Neural cell (in vitro differentiated cells): ENCODE results near the gene TIMMDC1. TPM values are rescaled to one million over a fixed set of nuclear protein-coding genes. Genes with fewer than 3 reads are reported as not detected.

Experiments
- H2AFZ ChIP-seq: fragments of 200-600, 300-800 bp; sonication (generic), shearing (Covaris generic); 2 replicates; pipeline ENCODE4 v1.6.0; 2014; ENCODE audit warnings: low read depth, mild to moderate bottlenecking, antibody characterized with exemption, low read length, moderate library complexity
- H3F3A ChIP-seq: fragments of 200-600 bp; shearing (Covaris generic); 2 replicates; pipeline ENCODE4 v1.6.1; 2016; ENCODE audit warnings: mild to moderate bottlenecking, moderate library complexity, mixed read lengths, antibody characterized with exemption, low read length; ENCODE audit not compliant: insufficient read depth, poor library complexity, severe bottlenecking
- H3K27ac ChIP-seq: fragments of 200-600, 300-800 bp; sonication (generic), shearing (Covaris generic); 2 replicates; pipeline ENCODE4 v1.5.1; 2014; ENCODE audit warnings: mild to moderate bottlenecking, low read length, moderate library complexity
- H3K27me3 ChIP-seq: fragments of 300-800, 200-600 bp; sonication (generic), shearing (Covaris generic); 2 replicates; pipeline ENCODE4 v1.6.0; 2014; ENCODE audit warnings: mild to moderate bottlenecking, low read depth, low read length, moderate library complexity; ENCODE audit not compliant: insufficient read depth
- H3K36me3 ChIP-seq: fragments of 300-800, 200-600 bp; sonication (generic), shearing (Covaris generic); 2 replicates; pipeline ENCODE4 v1.5.1; 2014; ENCODE audit warnings: mild to moderate bottlenecking, antibody characterized with exemption, low read length, moderate library complexity; ENCODE audit not compliant: insufficient read depth
- H3K4me2 ChIP-seq: fragments of 300-800, 200-600 bp; sonication (generic), shearing (Covaris generic); 2 replicates; pipeline ENCODE4 v1.6.0; 2014; ENCODE audit warnings: mild to moderate bottlenecking, low read length
- H3K4me3 ChIP-seq: fragments of 300-800, 200-600 bp; sonication (generic), shearing (Covaris generic); 2 replicates; pipeline ENCODE4 v1.5.1; 2014; ENCODE audit warnings: mild to moderate bottlenecking, low read length, moderate library complexity
- H3K79me2 ChIP-seq: fragments of 200-600 bp; shearing (Covaris generic); replicated peaks from 2 replicates; pipeline ENCODE4 v1.6.0; 2014; ENCODE audit warnings: mild to moderate bottlenecking, low read length, moderate library complexity; ENCODE audit not compliant: insufficient read depth
- H3K9ac ChIP-seq: fragments of 300-800, 200-600 bp; sonication (generic), shearing (Covaris generic); 2 replicates; pipeline ENCODE4 v1.6.1; 2016; ENCODE audit warnings: mild to moderate bottlenecking, low read length, mixed read lengths
- H3K9me2 ChIP-seq: fragments of 200-600 bp; shearing (Covaris generic); 2 replicates; pipeline ENCODE4 v1.6.1; 2016; ENCODE audit warnings: mild to moderate bottlenecking, low read length, mixed read lengths; ENCODE audit not compliant: insufficient read depth
- H3K9me3 ChIP-seq: fragments of 200-600, 300-800 bp; sonication (generic), shearing (Covaris generic); 2 replicates; pipeline ENCODE4 v1.6.1; 2016; ENCODE audit warnings: mild to moderate bottlenecking, mixed run types, low read length, moderate library complexity, mixed read lengths
- H4K20me1 ChIP-seq: fragments of 200-600 bp; shearing (Covaris generic); 2 replicates; pipeline ENCODE4 v1.6.1; 2016; ENCODE audit warnings: mild to moderate bottlenecking, mixed run types; ENCODE audit not compliant: insufficient read depth
- CTCF ChIP-seq: fragments of 450-650 bp; IDR thresholded peaks from 2 replicates; pipeline ENCODE4 v1.5.1; 2014; ENCODE audit warnings: antibody characterized with exemption, mild to moderate bottlenecking, moderate library complexity; ENCODE audit not compliant: poor library complexity, severe bottlenecking
- EP300 ChIP-seq: fragments of 450-650 bp; conservative IDR thresholded peaks from 2 replicates; pipeline ENCODE4 v1.6.1; 2014; ENCODE audit warnings: antibody characterized with exemption, mild to moderate bottlenecking, moderate library complexity; ENCODE audit not compliant: poor library complexity, severe bottlenecking
- EZH2 ChIP-seq: fragments of 200-600, 300-800 bp; shearing (Covaris generic), sonication (generic); IDR thresholded peaks from 2 replicates; pipeline ENCODE4 v1.6.1; 2014; ENCODE audit warnings: antibody characterized with exemption, low read length, borderline replicate concordance, mild to moderate bottlenecking; ENCODE audit not compliant: insufficient read depth, poor library complexity, severe bottlenecking
- MXI1 ChIP-seq: fragments of 450-650 bp; conservative IDR thresholded peaks from 2 replicates; pipeline ENCODE4 v1.6.1; 2014; ENCODE audit warnings: antibody characterized with exemption, mild to moderate bottlenecking; ENCODE audit not compliant: poor library complexity, severe bottlenecking
- POLR2AphosphoS5 ChIP-seq: IDR thresholded peaks from 2 replicates; pipeline ENCODE4 v1.6.1; 2012
- RAD21 ChIP-seq: fragments of 450-650 bp; conservative IDR thresholded peaks from 2 replicates; pipeline ENCODE4 v1.6.1; 2014; ENCODE audit warnings: antibody characterized with exemption, mild to moderate bottlenecking, moderate library complexity
- SMC3 ChIP-seq: fragments of 450-650 bp; conservative IDR thresholded peaks from 2 replicates; pipeline ENCODE4 v1.6.1; 2014; ENCODE audit warnings: antibody characterized with exemption, mild to moderate bottlenecking, moderate library complexity; ENCODE audit not compliant: poor library complexity
- TAF1 ChIP-seq: IDR thresholded peaks from 2 replicates; pipeline ENCODE4 v1.6.1; 2012; ENCODE audit warnings: low read depth
- polyA plus RNA-seq: library from polyadenylated mRNA; depleted of rRNA; stranded (reverse); fragments of >200 nt; gene quantifications from 2 replicates; pipeline ENCODE4 v1.2.3, GENCODE V29; 2014
- TF ChIP-seq, protein P1 (sequence below): IDR thresholded peaks from 2 replicates; pipeline ENCODE4 v1.6.1; 2012; ENCODE audit warnings: borderline replicate concordance

The TIMMDC1 gene
- polyA plus RNA-seq, 1 donor from 2014 or later, result 110 TPM

- Histone ChIP-seq H3K79me2 (no peaks in the 10 kb centered on the region), H3K4me2 (no peak overlapping the region), H3K9me3 (no peaks in the 10 kb centered on the region), H4K20me1 (no peaks in the 10 kb centered on the region), H3F3A (no peaks in the 10 kb centered on the region), H3K9me2 (no peaks in the 10 kb centered on the region), H3K9ac (no peak overlapping the region), H3K36me3 (peaks cover 7% of the 10 kb centered on the region), H3K27me3 (no peaks in the 10 kb centered on the region), H3K27ac (no peak overlapping the region), H3K4me3 (no peak overlapping the region), H2AFZ (no peak overlapping the region)
- TF ChIP-seq SMC3, result no peak
- no peak for TF ChIP-seq CTCF
- TF ChIP-seq, protein P1, sequence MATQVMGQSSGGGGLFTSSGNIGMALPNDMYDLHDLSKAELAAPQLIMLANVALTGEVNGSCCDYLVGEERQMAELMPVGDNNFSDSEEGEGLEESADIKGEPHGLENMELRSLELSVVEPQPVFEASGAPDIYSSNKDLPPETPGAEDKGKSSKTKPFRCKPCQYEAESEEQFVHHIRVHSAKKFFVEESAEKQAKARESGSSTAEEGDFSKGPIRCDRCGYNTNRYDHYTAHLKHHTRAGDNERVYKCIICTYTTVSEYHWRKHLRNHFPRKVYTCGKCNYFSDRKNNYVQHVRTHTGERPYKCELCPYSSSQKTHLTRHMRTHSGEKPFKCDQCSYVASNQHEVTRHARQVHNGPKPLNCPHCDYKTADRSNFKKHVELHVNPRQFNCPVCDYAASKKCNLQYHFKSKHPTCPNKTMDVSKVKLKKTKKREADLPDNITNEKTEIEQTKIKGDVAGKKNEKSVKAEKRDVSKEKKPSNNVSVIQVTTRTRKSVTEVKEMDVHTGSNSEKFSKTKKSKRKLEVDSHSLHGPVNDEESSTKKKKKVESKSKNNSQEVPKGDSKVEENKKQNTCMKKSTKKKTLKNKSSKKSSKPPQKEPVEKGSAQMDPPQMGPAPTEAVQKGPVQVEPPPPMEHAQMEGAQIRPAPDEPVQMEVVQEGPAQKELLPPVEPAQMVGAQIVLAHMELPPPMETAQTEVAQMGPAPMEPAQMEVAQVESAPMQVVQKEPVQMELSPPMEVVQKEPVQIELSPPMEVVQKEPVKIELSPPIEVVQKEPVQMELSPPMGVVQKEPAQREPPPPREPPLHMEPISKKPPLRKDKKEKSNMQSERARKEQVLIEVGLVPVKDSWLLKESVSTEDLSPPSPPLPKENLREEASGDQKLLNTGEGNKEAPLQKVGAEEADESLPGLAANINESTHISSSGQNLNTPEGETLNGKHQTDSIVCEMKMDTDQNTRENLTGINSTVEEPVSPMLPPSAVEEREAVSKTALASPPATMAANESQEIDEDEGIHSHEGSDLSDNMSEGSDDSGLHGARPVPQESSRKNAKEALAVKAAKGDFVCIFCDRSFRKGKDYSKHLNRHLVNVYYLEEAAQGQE, result no peak
- TF ChIP-seq POLR2AphosphoS5, result no peak
- TF ChIP-seq RAD21, result no peak
- TF ChIP-seq TAF1, result no peak
- no peak for TF ChIP-seq MXI1
- TF ChIP-seq EZH2, result no peak
- TF ChIP-seq EP300, result no peak
These were observed 17.3 kb upstream of the TIMMDC1 start for GRCh38 chr3:119481079-119481478.

DNA sequence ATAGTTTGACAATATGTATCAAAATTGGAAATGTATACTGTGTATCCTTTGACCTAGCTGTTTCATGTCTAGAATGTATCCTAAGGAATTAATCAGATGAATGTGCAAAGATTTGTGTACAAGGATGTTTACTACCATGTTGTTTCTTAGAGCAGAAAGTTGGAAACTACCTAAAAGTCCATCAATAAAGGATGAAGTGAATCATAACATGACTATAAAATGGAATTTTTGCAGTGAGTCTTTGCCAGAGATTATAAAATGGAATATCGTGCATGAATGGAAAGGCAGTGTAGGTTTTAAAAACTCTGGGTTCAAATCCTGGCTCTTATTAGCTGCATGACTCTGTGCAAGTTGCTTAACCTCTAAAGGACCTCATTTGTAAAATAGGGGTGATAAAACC, 15.2 kb upstream of the TIMMDC1 start:
- no peak overlapping the region for H3K4me2 ChIP-seq
- TF ChIP-seq, protein P1, result no peak
- TF ChIP-seq POLR2AphosphoS5, result no peak
- no peak for TF ChIP-seq SMC3
- TF ChIP-seq EP300, result no peak
- TF ChIP-seq MXI1, result no peak
- no peak for TF ChIP-seq EZH2
- TF ChIP-seq TAF1, result no peak
- TF ChIP-seq RAD21, result no peak
- TF ChIP-seq CTCF, result no peak
- no peaks in the 10 kb centered on the region for H3K9me3 ChIP-seq
- no peaks in the 10 kb centered on the region for H3K9me2 ChIP-seq
- no peak overlapping the region for H3K27ac ChIP-seq
- no peaks in the 10 kb centered on the region for H3K79me2 ChIP-seq
- peaks cover 8% of the 10 kb centered on the region for H3K36me3 ChIP-seq
- H3F3A ChIP-seq, result no peaks in the 10 kb centered on the region
- no peak overlapping the region for H3K9ac ChIP-seq
- H3K4me3 ChIP-seq, result no peak overlapping the region
- no peak overlapping the region for H2AFZ ChIP-seq
- no peaks in the 10 kb centered on the region for H3K27me3 ChIP-seq
- no peaks in the 10 kb centered on the region for H4K20me1 ChIP-seq
